ENCODE data around the gene MAPK7.

Gene MAPK7

DNA sequence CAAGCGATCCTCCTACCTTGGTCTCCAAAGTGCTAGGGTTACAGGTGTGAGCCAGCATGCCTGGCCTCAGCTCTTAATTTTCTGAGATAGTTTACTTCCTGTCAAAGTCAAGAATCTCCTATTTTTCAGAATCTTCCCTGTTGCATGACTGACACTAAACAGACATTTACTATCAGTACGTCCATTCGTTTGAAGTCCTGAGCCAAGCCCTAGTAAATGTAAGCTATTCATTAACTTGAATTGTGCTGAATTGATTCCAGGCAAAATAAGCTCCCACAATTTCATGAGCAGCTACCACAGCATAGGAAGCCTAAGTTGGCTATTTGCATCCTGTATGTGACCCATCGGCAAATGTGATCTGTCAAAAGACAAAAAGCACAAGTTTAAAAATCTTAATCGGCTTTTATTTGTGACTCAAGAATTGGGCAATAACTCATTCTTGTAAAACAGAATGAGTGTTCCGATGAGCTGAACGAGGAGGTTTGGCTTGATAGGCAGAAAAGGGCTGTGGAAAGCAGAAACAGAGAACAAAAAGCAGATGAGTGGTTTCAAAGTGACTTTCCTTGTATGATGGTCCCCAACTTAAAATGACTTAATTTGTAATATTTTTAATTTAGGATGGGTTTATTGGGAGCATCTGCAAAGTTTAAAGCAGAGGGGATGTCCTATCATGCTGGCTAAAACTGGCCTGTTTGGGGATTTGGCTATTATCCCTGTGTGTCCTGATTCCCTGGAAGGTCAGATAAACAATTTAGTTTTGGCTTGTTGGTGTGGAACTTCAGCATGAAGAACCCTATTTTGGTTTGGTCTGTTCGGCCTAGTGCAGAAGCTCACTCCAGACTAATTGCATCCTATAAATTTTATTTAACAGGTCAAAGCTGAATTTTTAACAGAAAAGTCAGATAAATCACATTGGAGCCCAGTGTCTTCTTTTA lies 46.9 kb downstream of the MAPK7 start:
- no peak for DNase-seq

DNA sequence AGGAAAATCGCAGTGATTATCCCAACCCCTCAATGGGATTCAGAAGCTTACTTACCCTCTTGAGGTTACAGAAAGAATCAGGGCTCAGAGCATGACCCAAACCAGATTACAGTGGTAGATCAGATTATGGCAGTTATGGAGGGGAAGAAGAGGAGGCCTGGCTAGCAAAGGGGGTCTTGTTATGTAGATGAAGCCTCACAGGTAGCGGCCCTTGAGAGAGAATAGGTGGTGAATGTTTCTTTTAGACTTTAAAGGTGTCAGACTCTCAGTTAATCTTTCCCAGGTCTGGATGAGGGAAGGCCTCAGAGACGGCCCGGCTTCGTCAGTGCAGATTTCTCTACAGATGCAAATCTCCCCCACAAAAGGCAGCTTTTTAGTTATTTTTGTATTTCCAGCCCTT lies 48.3 kb downstream of the MAPK7 start:
- no peak for DNase-seq

DNA sequence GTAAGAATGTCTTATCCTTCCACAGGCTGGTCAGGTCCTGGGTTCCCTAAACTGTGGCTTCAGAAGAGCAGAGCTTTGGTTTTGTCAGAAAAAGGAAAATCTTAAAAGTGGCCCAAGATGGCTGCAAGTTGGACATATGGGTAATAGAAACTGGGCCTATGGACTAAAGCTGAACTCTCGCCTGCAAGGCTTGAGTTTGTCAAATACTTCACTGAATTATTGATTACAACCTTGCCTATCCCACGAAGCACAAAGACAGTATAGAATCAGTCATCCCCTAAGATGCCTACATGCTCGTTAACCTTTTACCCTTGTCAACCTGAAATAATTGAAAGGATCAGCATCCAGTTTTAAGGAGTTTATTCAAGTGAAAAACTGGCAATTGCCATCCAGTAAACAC lies 53.4 kb downstream of the MAPK7 start:
- no peak for DNase-seq

Measured in Kasumi-1 (cell line).